ENCODE measurements around the gene FBH1.

- no peak for TF ChIP-seq CTCF (IDR thresholded peaks at IDR 0.05; ENCODE audit: low read depth, low read length, missing input control)
- TF ChIP-seq MAX (IDR thresholded peaks at IDR 0.05), result no peak
- TF ChIP-seq, protein P1, sequence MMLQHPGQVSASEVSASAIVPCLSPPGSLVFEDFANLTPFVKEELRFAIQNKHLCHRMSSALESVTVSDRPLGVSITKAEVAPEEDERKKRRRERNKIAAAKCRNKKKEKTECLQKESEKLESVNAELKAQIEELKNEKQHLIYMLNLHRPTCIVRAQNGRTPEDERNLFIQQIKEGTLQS (IDR thresholded peaks at IDR 0.05), result no peak
- no peak for TF ChIP-seq RAD21 (IDR thresholded peaks at IDR 0.05)
Observed at GRCh38 chr10:5860066-5860465, 30.0 kb upstream of the FBH1 start.
